HUES6 (cell line): ENCODE measurements around the gene GNLY.

Source experiments
- H3K27ac ChIP-seq: 2 replicates; pipeline ENCODE4 v1.7.0; 2013; ENCODE audit warnings: low read depth, mild to moderate bottlenecking, low read length, inconsistent platforms
- H3K27me3 ChIP-seq: 2 replicates; pipeline ENCODE4 v1.6.1; 2013; ENCODE audit warnings: low read length; ENCODE audit not compliant: control insufficient read depth, insufficient read depth
- H3K36me3 ChIP-seq: 2 replicates; pipeline ENCODE4 v1.6.1; 2013; ENCODE audit warnings: low read length; ENCODE audit not compliant: control insufficient read depth, insufficient read depth
- H3K4me1 ChIP-seq: 2 replicates; pipeline ENCODE4 v1.6.1; 2013; ENCODE audit warnings: low read length; ENCODE audit not compliant: control insufficient read depth, insufficient read depth
- H3K4me3 ChIP-seq: 2 replicates; pipeline ENCODE4 v1.5.1; 2013; ENCODE audit warnings: low read depth, low read length
- H3K9ac ChIP-seq: one replicate; pipeline ENCODE4 v1.6.1; 2013; ENCODE audit warnings: mild to moderate bottlenecking, low read length
- H3K9me3 ChIP-seq: 2 replicates; pipeline ENCODE4 v1.6.1; 2013; ENCODE audit warnings: low read depth, low read length; ENCODE audit not compliant: control insufficient read depth, insufficient read depth

Gene GNLY

GRCh38 chr2:85729825-85730510 lies 35.8 kb downstream of the GNLY start:
- no peaks in the 10 kb centered on the region for H3K27me3 ChIP-seq
- no peak overlapping the region for H3K4me3 ChIP-seq
- H3K9me3 ChIP-seq, result no peaks in the 10 kb centered on the region
- H3K27ac ChIP-seq, result no peak overlapping the region
- H3K4me1 ChIP-seq, result no peaks in the 10 kb centered on the region
- H3K36me3 ChIP-seq, result no peaks in the 10 kb centered on the region
- no peak overlapping the region for H3K9ac ChIP-seq

- H3K4me1 ChIP-seq, result no peaks in the 10 kb centered on the region
- no peaks in the 10 kb centered on the region for H3K27me3 ChIP-seq
- no peaks in the 10 kb centered on the region for H3K9me3 ChIP-seq
- H3K9ac ChIP-seq, result no peak overlapping the region
- H3K4me3 ChIP-seq, result no peak overlapping the region
- no peak overlapping the region for H3K27ac ChIP-seq
- no peaks in the 10 kb centered on the region for H3K36me3 ChIP-seq
Measured at GRCh38 chr2:85730686-85731230, 36.6 kb downstream of the GNLY start.

GRCh38 chr2:85731606-85732005 lies 37.4 kb downstream of the GNLY start:
- no peaks in the 10 kb centered on the region for H3K36me3 ChIP-seq
- no peaks in the 10 kb centered on the region for H3K27me3 ChIP-seq
- H3K4me1 ChIP-seq, result no peaks in the 10 kb centered on the region
- H3K27ac ChIP-seq, result no peak overlapping the region
- no peak overlapping the region for H3K9ac ChIP-seq
- H3K9me3 ChIP-seq, result no peaks in the 10 kb centered on the region
- no peak overlapping the region for H3K4me3 ChIP-seq

- H3K27ac ChIP-seq, result no peak overlapping the region
- no peaks in the 10 kb centered on the region for H3K27me3 ChIP-seq
- H3K36me3 ChIP-seq, result no peaks in the 10 kb centered on the region
- H3K4me3 ChIP-seq, result no peak overlapping the region
- no peak overlapping the region for H3K9ac ChIP-seq
- no peaks in the 10 kb centered on the region for H3K9me3 ChIP-seq
- no peaks in the 10 kb centered on the region for H3K4me1 ChIP-seq
Measured at GRCh38 chr2:85732467-85733120, 38.4 kb downstream of the GNLY start.

GRCh38 chr2:85733121-85733960 lies 39.2 kb downstream of the GNLY start:
- Histone ChIP-seq H3K27me3 (no peaks in the 10 kb centered on the region), H3K9ac (no peak overlapping the region)

GRCh38 chr2:85734015-85734414 lies 39.9 kb downstream of the GNLY start:
- Histone ChIP-seq H3K9ac (no peak overlapping the region), H3K27me3 (no peaks in the 10 kb centered on the region; the same call in 1 of the 2 replicates), H3K27ac (no peak overlapping the region), H3K36me3 (no peaks in the 10 kb centered on the region), H3K9me3 (no peaks in the 10 kb centered on the region), H3K4me3 (no peak overlapping the region), H3K4me1 (no peaks in the 10 kb centered on the region)

More at GRCh38 chr2:85733121-85733960, 39.2 kb downstream of the GNLY start:
- no peak overlapping the region for H3K27ac ChIP-seq
- no peaks in the 10 kb centered on the region for H3K9me3 ChIP-seq
- no peaks in the 10 kb centered on the region for H3K4me1 ChIP-seq
- no peaks in the 10 kb centered on the region for H3K36me3 ChIP-seq
- no peak overlapping the region for H3K4me3 ChIP-seq

GRCh38 chr2:85734942-85735608 lies 40.9 kb downstream of the GNLY start:
- Histone ChIP-seq H3K9ac (no peak overlapping the region), H3K4me1 (no peaks in the 10 kb centered on the region), H3K4me3 (no peak overlapping the region), H3K9me3 (no peaks in the 10 kb centered on the region), H3K27me3 (no peaks in the 10 kb centered on the region; the same call in 1 of the 2 replicates), H3K27ac (no peak overlapping the region), H3K36me3 (no peaks in the 10 kb centered on the region)

GRCh38 chr2:85735691-85736090 lies 41.5 kb downstream of the GNLY start:
- H3K4me3 ChIP-seq, result no peak overlapping the region
- H3K27ac ChIP-seq, result no peak overlapping the region
- H3K4me1 ChIP-seq, result no peaks in the 10 kb centered on the region
- H3K36me3 ChIP-seq, result no peaks in the 10 kb centered on the region
- no peaks in the 10 kb centered on the region for H3K9me3 ChIP-seq
- H3K9ac ChIP-seq, result no peak overlapping the region
- no peaks in the 10 kb centered on the region; the same call in 1 of the 2 replicates for H3K27me3 ChIP-seq

- Histone ChIP-seq H3K27ac (no peak overlapping the region), H3K4me3 (no peak overlapping the region), H3K9ac (no peak overlapping the region), H3K9me3 (no peaks in the 10 kb centered on the region), H3K36me3 (no peaks in the 10 kb centered on the region), H3K4me1 (no peaks in the 10 kb centered on the region), H3K27me3 (no peaks in the 10 kb centered on the region; the same call in 1 of the 2 replicates)
Measured at GRCh38 chr2:85736456-85737355, 42.5 kb downstream of the GNLY start.

- H3K9me3 ChIP-seq, result no peaks in the 10 kb centered on the region
- H3K4me3 ChIP-seq, result no peak overlapping the region
- H3K36me3 ChIP-seq, result no peaks in the 10 kb centered on the region
- H3K4me1 ChIP-seq, result peaks cover 7% of the 10 kb centered on the region; the same call in 1 of the 2 replicates
- no peak overlapping the region for H3K9ac ChIP-seq
- H3K27ac ChIP-seq, result no peak overlapping the region
- no peaks in the 10 kb centered on the region; the same call in 1 of the 2 replicates for H3K27me3 ChIP-seq
Measured at GRCh38 chr2:85737481-85737880, 43.3 kb downstream of the GNLY start.
